ENCODE results near the gene MAN1A2. TPM values are rescaled to one million over a fixed set of nuclear protein-coding genes. Genes with fewer than 3 reads are reported as not detected.
"Not testable (repeated sequence)": the region's sequence is repeated elsewhere in the genome, so short reads cannot be mapped to it uniquely, and the experiment has no call there.

MAN1A2 gene
- polyA plus RNA-seq, 3 donors, result 10.9 to 11.8 (median 11.3) TPM

DNA sequence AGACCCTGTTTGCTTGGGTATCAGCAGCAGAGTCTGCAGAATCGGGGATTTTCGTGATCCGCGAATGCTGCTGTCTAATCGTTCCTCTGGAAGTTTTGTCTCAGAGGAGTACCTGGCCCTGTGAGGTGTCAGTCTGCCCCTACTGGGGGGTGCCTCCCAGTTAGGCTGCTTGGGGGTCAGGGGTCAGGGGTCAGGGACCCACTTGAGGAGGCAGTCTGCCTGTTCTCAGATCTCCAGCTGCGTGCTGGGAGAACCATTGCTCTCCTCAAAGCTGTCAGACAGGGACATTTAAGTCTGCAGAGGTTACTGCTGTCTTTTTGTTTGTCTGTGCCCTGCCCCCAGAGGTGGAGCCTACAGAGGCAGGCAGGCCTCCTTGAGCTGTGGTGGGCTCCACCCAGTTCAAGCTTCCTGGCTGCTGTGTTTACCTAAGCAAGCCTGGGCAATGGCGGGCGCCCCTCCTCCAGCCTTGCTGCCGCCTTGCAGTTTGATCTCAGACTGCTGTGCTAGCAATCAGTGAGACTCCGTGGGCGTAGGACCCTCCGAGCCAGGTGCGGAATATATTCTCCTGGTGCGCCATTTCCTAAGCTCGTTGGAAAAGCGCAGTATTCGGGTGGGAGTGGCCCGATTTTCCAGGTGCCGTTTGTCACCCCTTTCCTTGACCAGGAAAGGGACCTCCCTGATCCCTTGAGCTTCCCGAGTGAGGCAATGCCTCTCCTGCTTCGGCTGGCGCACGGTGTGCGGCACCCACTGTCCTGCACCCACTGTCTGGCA is 9.2 kb upstream of the MAN1A2 start:
- not testable (repeated sequence) for H3K27ac ChIP-seq (ENCODE audit: low read depth, low read length)
- WGBS, 3 donors, result 81 to 87% (median 85%) methylated on average over 23 to 24 of the region's 24 CpGs

DNA sequence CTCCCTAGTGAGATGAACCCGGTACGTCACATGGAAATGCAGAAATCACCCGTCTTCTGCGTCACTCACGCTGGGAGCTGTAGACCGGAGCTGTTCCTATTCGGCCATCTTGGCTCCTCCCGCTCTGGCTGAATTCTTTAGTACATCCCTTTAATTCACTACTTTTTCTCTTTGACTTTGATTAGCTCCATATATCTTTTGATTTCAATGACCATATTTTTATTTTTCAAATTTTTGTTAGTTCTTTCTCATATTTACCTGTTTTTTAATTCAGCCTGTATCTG is 8.7 kb upstream of the MAN1A2 start:
- 80 to 85% (median 84%) methylated on average over 8 of the region's 8 CpGs for WGBS, 3 donors

DNA sequence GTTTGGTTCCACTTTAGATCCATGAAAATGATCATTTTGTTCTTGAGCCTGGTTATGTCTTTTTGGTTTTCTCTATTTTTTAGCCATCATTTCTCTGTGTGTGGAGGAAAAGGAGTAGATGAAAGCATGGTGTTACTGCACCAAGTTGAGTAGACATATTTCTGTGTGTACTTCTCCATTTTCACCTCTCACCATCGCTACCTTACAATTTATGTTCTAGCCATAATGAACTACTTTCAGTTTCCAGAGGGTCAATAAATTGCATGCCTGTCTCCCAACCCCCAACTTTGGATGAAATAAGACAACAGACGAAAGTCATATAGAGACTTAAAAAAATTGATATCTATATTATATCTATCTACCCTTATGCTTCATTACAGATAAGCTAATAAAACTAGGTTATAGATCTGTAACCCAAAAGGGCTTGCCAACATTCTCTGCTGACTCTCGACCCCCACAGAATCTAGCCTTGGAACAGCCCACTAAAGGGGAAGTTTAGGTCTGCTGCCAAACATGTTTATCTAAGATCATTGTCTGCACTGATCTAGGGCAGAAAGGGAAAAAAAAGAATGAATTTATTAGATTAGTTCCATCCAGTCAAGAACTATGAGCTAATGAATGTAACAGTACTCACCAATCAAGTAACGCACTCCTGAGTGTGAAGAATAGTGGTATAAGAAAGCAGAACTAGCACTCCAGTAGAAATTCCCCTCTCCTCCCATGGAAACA is 7.5 kb upstream of the MAN1A2 start:
- H3K27ac ChIP-seq (ENCODE audit: low read depth, low read length), result no peak overlapping the region
- 40 to 67% (median 42%) methylated on average over 4 of the region's 4 CpGs for WGBS, 3 donors

More for the DNA sequence above, 8.7 kb upstream of the MAN1A2 start:
- not testable (repeated sequence) for H3K27ac ChIP-seq (ENCODE audit: low read depth, low read length)

- no peak overlapping the region for H3K27ac ChIP-seq (ENCODE audit: low read depth, low read length)
- WGBS, 3 donors, result 34 to 90% (median 46%) methylated on average over 1 of the region's 1 CpG
Observed at GRCh38 chr1:117362986-117363385, 4.3 kb upstream of the MAN1A2 start.

GRCh38 chr1:117363571-117364048 is 3.6 kb upstream of the MAN1A2 start:
- WGBS, 3 donors, result 65 to 75% (median 71%) methylated on average over 6 of the region's 6 CpGs

GRCh38 chr1:117364240-117364639 is 3.0 kb upstream of the MAN1A2 start:
- H3K27ac ChIP-seq (ENCODE audit: low read depth, low read length), result no peak overlapping the region

More at GRCh38 chr1:117363571-117364048, 3.6 kb upstream of the MAN1A2 start:
- no peak overlapping the region for H3K27ac ChIP-seq (ENCODE audit: low read depth, low read length)

DNA sequence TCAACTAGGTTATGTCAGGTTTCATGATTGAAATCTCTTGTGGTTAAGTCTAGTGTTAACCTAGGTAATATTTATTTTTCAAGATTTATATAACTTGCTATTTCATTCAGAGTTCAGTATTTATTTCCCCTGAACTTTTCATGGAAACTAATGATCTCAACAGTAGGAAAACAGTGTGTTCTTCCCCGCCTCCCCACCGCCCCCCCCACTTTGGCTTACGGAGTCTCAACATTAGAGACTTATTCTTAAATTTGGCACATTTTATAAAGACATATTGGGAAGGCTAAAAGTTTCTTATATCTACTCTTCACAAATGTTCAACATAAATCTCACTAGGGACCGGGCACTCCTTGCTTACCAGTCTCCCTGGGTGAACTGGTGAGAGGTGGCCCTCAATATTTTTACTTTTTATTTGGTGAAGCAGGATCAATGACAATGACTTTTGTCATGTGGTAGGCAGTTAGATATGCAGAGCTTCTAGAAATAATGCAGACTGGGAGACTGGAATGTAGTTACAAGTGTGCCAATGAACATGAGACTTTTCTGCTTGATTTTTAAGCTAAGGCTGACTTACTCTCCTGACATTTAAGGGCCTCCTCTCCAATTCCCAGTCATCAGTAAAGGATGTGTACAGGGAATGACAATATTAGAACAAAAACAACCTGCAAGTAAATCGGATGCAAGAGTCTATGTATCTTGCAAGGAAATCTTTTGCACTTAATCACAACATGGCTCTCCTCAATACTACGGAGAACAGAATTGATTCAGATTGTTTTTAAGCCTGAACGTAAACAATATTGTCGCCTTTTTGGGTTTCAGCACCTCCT is 1.7 kb upstream of the MAN1A2 start:
- 24 to 53% (median 50%) methylated on average over 8 of the region's 8 CpGs for WGBS, 3 donors
- peak overlapping the region; percentile 45 for H3K27ac ChIP-seq (ENCODE audit: low read depth, low read length)

More at GRCh38 chr1:117364240-117364639, 3.0 kb upstream of the MAN1A2 start:
- 41 to 83% (median 80%) methylated on average over 4 of the region's 4 CpGs for WGBS, 3 donors

DNA sequence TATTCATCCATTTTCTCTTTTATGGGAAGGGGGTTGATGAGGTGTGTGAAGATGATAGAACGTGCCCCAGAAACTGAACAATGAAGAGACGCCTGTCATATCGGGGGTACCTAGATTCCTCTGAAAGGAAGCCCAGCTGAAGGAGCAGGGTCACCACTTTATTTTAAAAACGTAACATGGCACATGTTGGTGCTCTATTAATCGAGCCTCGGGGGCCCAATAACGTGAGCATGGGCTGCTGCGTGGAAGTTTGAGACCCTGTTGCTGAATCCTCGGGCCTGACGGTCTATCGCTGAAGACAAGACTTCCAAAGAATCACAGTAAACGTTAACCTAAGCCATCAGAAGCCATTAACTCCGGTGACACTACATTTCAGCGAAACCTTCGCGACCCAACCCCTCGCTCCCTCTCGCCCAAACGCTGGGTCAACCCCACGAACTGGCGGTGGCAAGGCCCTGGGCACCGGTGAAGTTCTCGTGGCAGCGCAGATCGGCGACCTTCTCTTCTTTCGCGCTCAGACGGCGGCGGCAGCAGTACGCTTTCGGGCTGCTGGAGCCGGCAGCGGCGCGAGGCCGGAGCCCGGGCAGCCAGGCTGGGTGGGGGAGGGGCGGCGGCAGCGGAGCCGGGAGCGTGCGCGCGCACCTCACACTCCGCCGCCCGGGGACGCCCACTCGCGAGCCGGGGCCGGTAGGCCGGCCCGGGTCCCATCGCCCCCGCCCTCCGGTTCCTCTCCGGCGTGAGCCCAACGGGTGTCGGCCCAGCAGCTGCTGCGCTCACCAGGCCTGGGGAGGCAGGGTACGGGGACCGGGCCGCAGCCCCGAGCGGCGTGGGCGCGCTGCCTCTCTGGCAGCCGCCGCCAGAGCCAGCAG is 838 bp upstream of the MAN1A2 start:
- 0 to 1% (median 0%) methylated on average over 52 to 75 of the region's 75 CpGs for WGBS, 3 donors
- peak overlapping the region; percentile 83 for H3K27ac ChIP-seq (ENCODE audit: low read depth, low read length)

GRCh38 chr1:117368116-117369108 is 1.2 kb downstream of the MAN1A2 start:
- no peak overlapping the region for H3K27ac ChIP-seq (ENCODE audit: low read depth, low read length)
- 2 to 11% (median 5%) methylated on average over 19 of the region's 19 CpGs for WGBS, 3 donors

DNA sequence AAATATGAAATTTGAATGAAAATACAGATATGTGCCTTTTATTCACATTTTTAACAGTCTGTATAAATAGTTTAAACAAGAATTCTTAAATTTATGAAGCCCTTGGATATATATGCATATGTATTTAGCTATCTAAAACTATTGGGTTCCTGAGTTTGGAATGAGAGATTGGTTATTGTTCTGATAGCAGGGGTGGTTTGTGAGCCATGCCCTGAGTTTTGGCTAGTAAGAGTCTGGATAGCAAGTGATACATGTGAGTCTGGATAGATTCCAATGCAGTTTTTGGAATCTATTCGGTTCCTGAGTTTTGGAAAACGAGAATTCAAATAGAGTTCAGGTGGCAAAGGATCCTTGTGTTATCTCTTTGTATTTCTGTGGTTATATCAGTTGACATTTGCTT is 2.8 kb downstream of the MAN1A2 start:
- no peak overlapping the region for H3K27ac ChIP-seq (ENCODE audit: low read depth, low read length)
- WGBS, 3 donors, result 5 to 22% (median 20%) methylated on average over 2 of the region's 2 CpGs

- no peak overlapping the region for H3K27ac ChIP-seq (ENCODE audit: low read depth, low read length)
Observed at GRCh38 chr1:117370509-117370908, 3.3 kb downstream of the MAN1A2 start.

DNA sequence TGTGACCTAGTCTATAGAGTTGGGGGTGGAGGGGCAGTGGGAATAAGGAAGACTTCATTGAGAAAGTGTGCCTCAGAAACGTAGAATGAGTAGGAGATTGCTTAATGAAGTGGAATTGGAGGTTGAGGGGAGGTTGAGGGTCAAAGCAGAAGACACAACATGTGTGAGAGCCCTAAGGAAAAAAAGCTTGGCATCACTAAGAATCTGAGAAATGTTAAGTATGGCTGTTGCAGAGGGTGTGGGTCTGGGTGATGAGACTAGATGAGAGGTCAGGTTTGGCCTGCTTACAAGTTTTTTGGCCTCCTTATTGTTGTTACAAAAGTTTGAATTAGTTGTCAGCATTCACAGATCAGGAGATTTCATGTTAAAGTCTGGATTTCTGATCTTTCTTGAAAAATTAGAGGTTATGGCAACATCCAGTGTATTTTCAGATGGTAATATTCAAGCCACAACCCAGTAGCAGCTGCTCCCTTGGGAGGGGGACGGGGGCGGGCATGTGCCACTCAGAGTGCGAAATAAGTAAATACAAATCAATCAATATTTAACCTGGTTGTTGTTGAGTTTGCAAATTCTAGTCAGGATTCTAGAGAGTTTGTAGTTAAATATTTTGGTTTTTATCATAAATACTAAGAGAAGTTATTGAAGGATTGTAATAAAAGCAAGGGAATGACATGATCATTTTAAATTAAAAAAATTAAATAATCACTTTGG is 4.3 kb downstream of the MAN1A2 start:
- no peak overlapping the region for H3K27ac ChIP-seq (ENCODE audit: low read depth, low read length)
- 27 to 81% (median 78%) methylated on average over 4 of the region's 4 CpGs for WGBS, 3 donors

DNA sequence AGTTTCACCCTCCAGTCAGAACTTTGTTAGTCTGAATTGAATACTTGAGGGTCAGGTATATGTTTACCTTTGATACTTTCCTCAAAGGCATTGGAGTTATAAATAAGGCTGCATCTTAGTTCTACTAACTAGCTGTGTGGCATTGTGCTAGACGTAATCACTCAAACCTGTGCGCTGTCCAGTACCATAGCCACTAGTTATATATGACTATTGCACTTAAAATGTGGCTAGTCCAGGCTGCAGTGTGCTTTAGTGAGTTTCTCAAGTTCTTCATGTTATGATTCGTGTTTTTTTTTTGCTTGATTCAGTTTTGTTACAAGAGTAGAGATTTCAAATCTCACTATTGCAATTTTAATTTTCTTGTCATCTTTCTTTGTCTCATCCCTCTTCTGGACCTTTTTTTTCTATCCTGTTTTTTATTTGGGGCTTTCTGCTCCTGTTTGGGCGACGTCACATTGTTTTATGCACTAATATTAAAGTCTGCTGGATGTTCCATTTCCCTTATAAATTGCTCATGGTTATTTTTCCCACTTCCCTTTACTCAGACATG is 5.7 kb downstream of the MAN1A2 start:
- 87 to 89% (median 87%) methylated on average over 5 of the region's 5 CpGs for whole genome bisulfite sequencing, 3 donors
- no peak overlapping the region for H3K27ac ChIP-seq (ENCODE audit: low read depth, low read length)

DNA sequence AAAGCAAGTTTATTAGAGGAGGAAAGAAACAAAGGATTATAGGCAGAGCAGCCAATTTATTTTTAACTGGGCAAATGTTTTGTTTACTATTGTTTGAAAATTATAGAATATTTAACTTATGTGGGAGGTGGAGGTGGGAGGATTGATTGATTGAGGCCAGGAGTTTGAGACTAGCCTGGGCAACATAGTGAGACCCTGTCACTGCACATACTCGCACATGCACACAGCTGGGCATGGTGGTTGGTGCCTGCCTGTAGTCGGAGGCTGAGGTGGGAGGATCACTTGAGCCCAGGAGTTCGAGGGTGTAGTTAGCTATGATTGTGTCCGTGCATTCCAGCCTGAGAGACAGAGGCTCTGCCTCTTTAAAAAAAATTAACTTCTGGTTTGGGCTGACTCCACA is 6.7 kb downstream of the MAN1A2 start:
- WGBS, 3 donors, result 38 to 60% (median 59%) methylated on average over 4 of the region's 4 CpGs
- no peak overlapping the region for H3K27ac ChIP-seq (ENCODE audit: low read depth, low read length)

DNA sequence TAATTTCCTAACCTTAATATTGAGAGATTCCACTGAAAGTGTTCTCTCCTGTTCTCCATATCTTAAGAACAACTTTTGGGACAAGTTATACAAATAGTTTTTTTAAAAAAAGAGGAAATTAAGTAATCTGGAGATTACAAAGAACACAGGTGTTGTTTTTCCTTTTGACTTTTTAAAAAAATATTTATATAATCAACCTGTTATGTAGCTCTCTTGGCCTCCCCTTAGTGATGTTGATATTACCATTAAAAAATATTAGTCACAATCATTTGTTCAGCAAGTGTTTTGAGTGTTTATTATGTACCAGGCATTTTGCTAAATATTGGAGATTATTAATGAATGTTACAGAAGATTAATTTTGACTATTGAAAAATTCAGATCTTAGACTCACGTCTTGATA is 8.1 kb downstream of the MAN1A2 start:
- WGBS, 3 donors, result 47 to 98% (median 95%) methylated on average over 1 of the region's 1 CpG
- H3K27ac ChIP-seq (ENCODE audit: low read depth, low read length), result no peak overlapping the region

GRCh38 chr1:117387060-117387633 is 19.9 kb downstream of the MAN1A2 start:
- H3K27ac ChIP-seq (ENCODE audit: low read depth, low read length), result no peak overlapping the region
- WGBS, 3 donors, result 87 to 96% (median 93%) methylated on average over 2 of the region's 2 CpGs

Measured in adipose tissue (tissue), 3 donors.